KMS-11 (cell line): ENCODE results near the gene SCFD2.

ENCODE experiments used
- H2AFZ ChIP-seq: fragments of 200-600 bp; sonication (generic); 2 replicates; pipeline ENCODE4 v1.6.1; 2016; ENCODE audit warnings: antibody characterized with exemption, mixed run types, low read depth
- H3K27ac ChIP-seq: fragments of 200-600 bp; sonication (generic); 2 replicates; pipeline ENCODE4 v1.6.1; 2016; ENCODE audit warnings: mild to moderate bottlenecking, mixed run types
- H3K27me3 ChIP-seq: fragments of 200-600 bp; sonication (generic); 2 replicates; pipeline ENCODE4 v1.6.1; 2017; ENCODE audit warnings: mild to moderate bottlenecking, low read depth, mixed run types, moderate library complexity; ENCODE audit not compliant: insufficient read depth
- H3K36me3 ChIP-seq: fragments of 200-600 bp; sonication (generic); 2 replicates; pipeline ENCODE4 v1.6.1; 2017; ENCODE audit warnings: mild to moderate bottlenecking, mixed run types; ENCODE audit not compliant: insufficient read depth
- H3K4me1 ChIP-seq: fragments of 200-600 bp; sonication (generic); 2 replicates; pipeline ENCODE4 v1.6.1; 2016; ENCODE audit warnings: mild to moderate bottlenecking, low read depth, mixed run types; ENCODE audit not compliant: poor library complexity, severe bottlenecking
- H3K4me2 ChIP-seq: fragments of 200-600 bp; sonication (generic); 2 replicates; pipeline ENCODE4 v1.7.0; 2016; ENCODE audit warnings: mild to moderate bottlenecking, mixed run types
- H3K4me3 ChIP-seq: fragments of 200-600 bp; sonication (generic); IDR thresholded peaks from 2 replicates; pipeline ENCODE4 v1.6.1; 2017; ENCODE audit warnings: low read depth, low read length, mixed read lengths; ENCODE audit not compliant: insufficient read depth
- H3K79me2 ChIP-seq: fragments of 200-600 bp; sonication (generic); 2 replicates; pipeline ENCODE4 v1.6.1; 2016; ENCODE audit warnings: low read depth, mixed run types; ENCODE audit not compliant: insufficient read depth
- H3K9ac ChIP-seq: fragments of 200-600 bp; sonication (generic); 2 replicates; pipeline ENCODE4 v1.6.1; 2016; ENCODE audit warnings: mild to moderate bottlenecking, mixed run types
- H4K20me1 ChIP-seq: fragments of 200-600 bp; sonication (generic); 2 replicates; pipeline ENCODE4 v1.6.1; 2016; ENCODE audit warnings: mild to moderate bottlenecking, mixed run types; ENCODE audit not compliant: insufficient read depth
- TF ChIP-seq, protein P1 (sequence below): fragments of 200-600 bp; sonication (generic); conservative IDR thresholded peaks from 2 replicates; pipeline ENCODE4 v1.6.1; 2017; ENCODE audit warnings: low read depth, mild to moderate bottlenecking, antibody characterized with exemption, low read length, moderate library complexity, mixed read lengths

Gene SCFD2

DNA sequence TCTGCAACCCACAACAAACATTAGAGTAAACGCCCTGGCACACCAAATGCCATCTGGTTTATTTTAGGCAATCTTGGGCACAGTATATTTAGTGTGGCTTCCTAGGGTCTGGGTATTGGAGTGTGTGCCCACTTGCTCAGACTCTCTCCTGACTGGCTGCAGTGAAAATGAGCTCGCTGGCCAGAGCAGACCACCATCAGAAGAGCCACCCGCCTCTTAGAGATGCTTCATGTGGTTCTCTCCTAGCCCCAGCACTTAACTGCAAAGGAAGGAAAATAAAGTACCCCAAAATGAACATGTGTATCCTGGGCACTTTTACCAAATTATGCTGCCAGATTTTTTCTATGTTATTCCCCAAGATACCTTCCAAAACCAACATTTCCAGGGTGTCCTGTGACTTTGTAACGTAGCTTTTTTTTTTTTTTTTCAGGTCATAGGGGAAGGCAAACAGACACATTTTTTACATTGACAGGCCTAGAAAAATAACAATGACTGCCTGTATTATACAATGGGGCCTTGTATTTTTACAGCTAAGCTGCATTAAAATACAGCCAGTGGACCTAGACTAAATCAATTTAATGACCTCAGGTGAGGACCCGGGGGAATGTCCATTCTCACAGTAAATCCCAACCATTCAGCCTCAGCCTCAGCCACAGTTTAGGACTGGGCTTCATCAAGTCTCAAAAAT lies 310.0 kb downstream of the SCFD2 start:
- Histone ChIP-seq H3K4me3 (no peak overlapping the region), H3K4me1 (no peaks in the 10 kb centered on the region), H4K20me1 (no peaks in the 10 kb centered on the region), H3K4me2 (no peak overlapping the region), H3K9ac (no peak overlapping the region), H2AFZ (no peak overlapping the region), H3K27me3 (no peaks in the 10 kb centered on the region), H3K27ac (no peak overlapping the region), H3K36me3 (no peaks in the 10 kb centered on the region), H3K79me2 (no peaks in the 10 kb centered on the region)
- TF ChIP-seq, protein P1, sequence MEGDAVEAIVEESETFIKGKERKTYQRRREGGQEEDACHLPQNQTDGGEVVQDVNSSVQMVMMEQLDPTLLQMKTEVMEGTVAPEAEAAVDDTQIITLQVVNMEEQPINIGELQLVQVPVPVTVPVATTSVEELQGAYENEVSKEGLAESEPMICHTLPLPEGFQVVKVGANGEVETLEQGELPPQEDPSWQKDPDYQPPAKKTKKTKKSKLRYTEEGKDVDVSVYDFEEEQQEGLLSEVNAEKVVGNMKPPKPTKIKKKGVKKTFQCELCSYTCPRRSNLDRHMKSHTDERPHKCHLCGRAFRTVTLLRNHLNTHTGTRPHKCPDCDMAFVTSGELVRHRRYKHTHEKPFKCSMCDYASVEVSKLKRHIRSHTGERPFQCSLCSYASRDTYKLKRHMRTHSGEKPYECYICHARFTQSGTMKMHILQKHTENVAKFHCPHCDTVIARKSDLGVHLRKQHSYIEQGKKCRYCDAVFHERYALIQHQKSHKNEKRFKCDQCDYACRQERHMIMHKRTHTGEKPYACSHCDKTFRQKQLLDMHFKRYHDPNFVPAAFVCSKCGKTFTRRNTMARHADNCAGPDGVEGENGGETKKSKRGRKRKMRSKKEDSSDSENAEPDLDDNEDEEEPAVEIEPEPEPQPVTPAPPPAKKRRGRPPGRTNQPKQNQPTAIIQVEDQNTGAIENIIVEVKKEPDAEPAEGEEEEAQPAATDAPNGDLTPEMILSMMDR, result no peak

DNA sequence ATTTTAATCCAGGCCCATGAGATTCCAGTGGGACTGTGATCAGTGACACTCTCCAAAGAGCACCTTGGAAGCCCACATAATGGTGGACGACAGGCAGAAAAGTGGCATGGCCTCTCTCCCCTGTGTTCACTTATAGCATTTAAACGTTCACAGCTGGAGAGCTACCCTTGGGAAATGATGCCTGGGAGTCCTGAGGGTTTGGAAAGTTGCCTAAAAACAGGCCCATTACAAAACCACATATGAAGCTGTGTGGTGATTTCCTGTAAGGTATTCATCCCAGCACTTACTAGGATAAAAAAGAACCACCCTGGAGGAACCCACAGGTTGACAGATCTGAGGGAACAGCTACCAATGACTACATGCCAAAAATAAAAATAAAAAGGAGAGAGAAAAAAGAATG lies 310.6 kb downstream of the SCFD2 start:
- Histone ChIP-seq H2AFZ (no peak overlapping the region), H3K27ac (no peak overlapping the region), H3K4me2 (no peak overlapping the region), H3K36me3 (no peaks in the 10 kb centered on the region), H3K9ac (no peak overlapping the region), H3K4me3 (no peak overlapping the region), H3K79me2 (no peaks in the 10 kb centered on the region), H4K20me1 (no peaks in the 10 kb centered on the region), H3K27me3 (no peaks in the 10 kb centered on the region), H3K4me1 (no peaks in the 10 kb centered on the region)
- TF ChIP-seq, protein P1, result no peak

DNA sequence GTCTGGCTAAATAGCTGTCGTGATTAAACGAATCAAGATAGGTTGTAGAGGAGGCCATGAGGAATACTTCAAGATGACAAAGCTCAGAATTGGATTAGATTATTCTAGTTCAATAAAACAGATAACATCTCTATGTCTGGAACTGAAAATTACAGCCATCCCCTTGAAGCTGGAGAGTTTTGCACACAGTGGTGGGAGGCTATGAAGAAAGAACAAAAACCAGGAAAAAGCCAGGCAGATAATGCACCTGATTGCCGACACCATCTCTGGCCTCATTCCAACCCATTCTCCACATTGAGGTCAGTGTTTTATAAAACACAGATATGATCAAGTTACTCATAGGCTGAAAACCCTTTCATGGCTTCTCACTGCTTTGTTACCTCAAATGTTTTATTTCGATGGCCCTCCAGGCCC lies 315.5 kb downstream of the SCFD2 start:
- TF ChIP-seq, protein P1, result no peak
- H3K36me3 ChIP-seq, result no peaks in the 10 kb centered on the region
- no peaks in the 10 kb centered on the region for H3K4me1 ChIP-seq

DNA sequence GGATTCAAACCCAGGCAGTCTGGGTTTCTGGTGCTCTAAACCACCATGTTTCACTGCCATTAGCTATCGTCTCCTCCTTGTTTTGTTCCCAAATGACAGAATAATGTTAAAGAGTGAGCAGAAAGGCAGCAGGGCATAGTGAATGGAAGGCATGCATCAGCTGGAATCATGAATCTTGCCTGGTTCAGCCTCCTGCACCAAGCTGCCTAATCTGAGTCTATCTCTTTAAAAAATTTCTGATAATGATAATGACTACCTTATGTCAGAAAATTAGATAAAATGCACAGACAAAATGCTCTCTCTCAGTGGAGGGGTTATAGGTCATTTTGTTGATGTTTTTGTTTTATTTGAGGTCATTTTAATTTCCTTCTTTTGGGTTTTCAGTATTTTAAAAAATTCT lies 316.3 kb downstream of the SCFD2 start:
- Histone ChIP-seq H3K4me2 (no peak overlapping the region), H3K4me3 (no peak overlapping the region), H3K79me2 (no peaks in the 10 kb centered on the region), H3K9ac (no peak overlapping the region), H3K27me3 (no peaks in the 10 kb centered on the region), H3K27ac (no peak overlapping the region), H2AFZ (no peak overlapping the region), H3K4me1 (no peaks in the 10 kb centered on the region), H3K36me3 (no peaks in the 10 kb centered on the region), H4K20me1 (no peaks in the 10 kb centered on the region)
- TF ChIP-seq, protein P1, result no peak

More for the DNA sequence above, 315.5 kb downstream of the SCFD2 start:
- H3K27me3 ChIP-seq, result no peaks in the 10 kb centered on the region
- H3K4me3 ChIP-seq, result no peak overlapping the region
- no peak overlapping the region for H3K4me2 ChIP-seq
- H2AFZ ChIP-seq, result no peak overlapping the region
- H3K27ac ChIP-seq, result no peak overlapping the region
- no peaks in the 10 kb centered on the region for H3K79me2 ChIP-seq
- no peak overlapping the region for H3K9ac ChIP-seq
- no peaks in the 10 kb centered on the region for H4K20me1 ChIP-seq
